ENCODE measurements around the gene SMARCC2. TPM values are rescaled to one million over a fixed set of nuclear protein-coding genes. Genes with fewer than 3 reads are reported as not detected.

SMARCC2 gene
- total RNA-seq, 1 donor from 2014 or later = 33.7 TPM

- TF ChIP-seq, protein P1, sequence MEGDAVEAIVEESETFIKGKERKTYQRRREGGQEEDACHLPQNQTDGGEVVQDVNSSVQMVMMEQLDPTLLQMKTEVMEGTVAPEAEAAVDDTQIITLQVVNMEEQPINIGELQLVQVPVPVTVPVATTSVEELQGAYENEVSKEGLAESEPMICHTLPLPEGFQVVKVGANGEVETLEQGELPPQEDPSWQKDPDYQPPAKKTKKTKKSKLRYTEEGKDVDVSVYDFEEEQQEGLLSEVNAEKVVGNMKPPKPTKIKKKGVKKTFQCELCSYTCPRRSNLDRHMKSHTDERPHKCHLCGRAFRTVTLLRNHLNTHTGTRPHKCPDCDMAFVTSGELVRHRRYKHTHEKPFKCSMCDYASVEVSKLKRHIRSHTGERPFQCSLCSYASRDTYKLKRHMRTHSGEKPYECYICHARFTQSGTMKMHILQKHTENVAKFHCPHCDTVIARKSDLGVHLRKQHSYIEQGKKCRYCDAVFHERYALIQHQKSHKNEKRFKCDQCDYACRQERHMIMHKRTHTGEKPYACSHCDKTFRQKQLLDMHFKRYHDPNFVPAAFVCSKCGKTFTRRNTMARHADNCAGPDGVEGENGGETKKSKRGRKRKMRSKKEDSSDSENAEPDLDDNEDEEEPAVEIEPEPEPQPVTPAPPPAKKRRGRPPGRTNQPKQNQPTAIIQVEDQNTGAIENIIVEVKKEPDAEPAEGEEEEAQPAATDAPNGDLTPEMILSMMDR (IDR thresholded peaks at IDR 0.05; ENCODE audit: insufficient read depth, low read length, poor library complexity, severe bottlenecking) = no peak
- DNase-seq (ENCODE audit: low read depth) = no peak
- H3K4me3 ChIP-seq (ENCODE audit: low read depth, low read length) = peak overlapping the region; percentile 59
Measured at GRCh38 chr12:56220611-56221231, 31.4 kb upstream of the SMARCC2 start.

DNA sequence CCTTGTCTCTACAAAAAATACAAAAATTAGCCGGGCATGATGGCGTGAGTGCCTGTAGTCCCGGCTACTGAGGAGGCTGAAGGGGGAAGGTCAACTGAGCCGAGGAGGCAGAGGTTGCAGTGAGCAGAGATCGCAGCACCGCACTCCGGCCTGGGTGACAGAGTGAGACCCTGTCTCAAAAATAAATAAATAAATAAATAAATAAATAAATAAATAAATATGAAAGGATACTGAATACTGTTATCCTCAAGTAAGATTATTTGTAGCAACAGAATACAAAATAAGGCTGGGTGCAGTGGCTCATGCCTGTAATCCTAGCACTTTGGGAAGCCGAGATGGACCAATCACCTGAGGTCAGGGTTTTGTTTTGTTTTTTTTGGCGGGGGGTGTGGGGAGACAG is 30.6 kb upstream of the SMARCC2 start:
- no peak for DNase-seq (ENCODE audit: low read depth)
- Histone ChIP-seq H3K27me3 (ENCODE audit: control insufficient read depth, insufficient read depth, low read length) (no peaks in the 10 kb centered on the region), H3K36me3 (ENCODE audit: control insufficient read depth, insufficient read depth, low read length) (peaks cover 2% of the 10 kb centered on the region), H3K4me3 (ENCODE audit: low read depth, low read length) (no peak overlapping the region)
- TF ChIP-seq, protein P1 (IDR thresholded peaks at IDR 0.05; ENCODE audit: insufficient read depth, low read length, poor library complexity, severe bottlenecking) = no peak

More at GRCh38 chr12:56220611-56221231, 31.4 kb upstream of the SMARCC2 start:
- H3K36me3 ChIP-seq (ENCODE audit: control insufficient read depth, insufficient read depth, low read length) = peaks cover 2% of the 10 kb centered on the region
- no peaks in the 10 kb centered on the region for H3K27me3 ChIP-seq (ENCODE audit: control insufficient read depth, insufficient read depth, low read length)

DNA sequence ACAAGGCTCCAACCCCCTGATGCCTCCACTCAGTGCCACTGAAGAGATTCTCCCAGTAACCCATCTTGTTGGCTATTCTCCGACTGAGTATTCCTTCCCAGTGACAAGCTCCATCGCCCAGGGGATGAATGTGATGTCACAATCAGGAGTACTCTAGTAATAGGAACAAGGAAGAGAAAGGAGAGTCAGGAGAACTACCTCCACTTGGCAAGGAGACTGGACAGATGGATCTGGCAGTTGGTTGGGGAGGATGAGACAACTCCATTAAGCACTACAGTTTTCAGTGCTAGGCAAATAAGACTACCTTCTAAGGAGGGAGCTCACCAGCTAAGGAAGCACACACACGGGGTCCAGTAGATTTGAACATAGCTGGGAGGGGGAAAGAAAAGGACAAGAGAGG is 27.2 kb upstream of the SMARCC2 start:
- DNase-seq (ENCODE audit: low read depth) = no peak
- H3K4me3 ChIP-seq (ENCODE audit: low read depth, low read length) = no peak overlapping the region
- H3K36me3 ChIP-seq (ENCODE audit: control insufficient read depth, insufficient read depth, low read length) = peaks cover 4% of the 10 kb centered on the region
- TF ChIP-seq, protein P1 (IDR thresholded peaks at IDR 0.05; ENCODE audit: insufficient read depth, low read length, poor library complexity, severe bottlenecking) = no peak
- H3K27me3 ChIP-seq (ENCODE audit: control insufficient read depth, insufficient read depth, low read length) = no peaks in the 10 kb centered on the region

DNA sequence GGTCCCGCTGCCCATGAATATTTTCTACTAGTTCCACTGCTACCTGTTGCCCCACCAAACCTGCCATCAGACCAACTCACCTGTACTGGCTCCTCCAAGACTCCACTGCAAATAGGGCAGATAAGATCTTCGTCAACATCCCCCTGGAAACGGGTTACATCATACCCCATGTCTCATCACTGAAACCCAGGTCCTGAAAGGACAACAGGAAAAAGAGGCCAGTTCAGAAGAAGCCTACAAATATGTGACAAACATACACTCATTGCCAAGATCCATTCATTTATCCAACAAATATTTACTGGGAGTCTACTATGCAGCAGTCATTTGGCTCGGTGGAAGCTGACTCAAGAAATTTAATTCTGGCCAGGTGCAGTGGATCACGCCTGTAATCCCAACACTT is 24.6 kb upstream of the SMARCC2 start:
- Histone ChIP-seq H3K36me3 (ENCODE audit: control insufficient read depth, insufficient read depth, low read length) (peaks cover 7% of the 10 kb centered on the region), H3K27me3 (ENCODE audit: control insufficient read depth, insufficient read depth, low read length) (no peaks in the 10 kb centered on the region), H3K4me3 (ENCODE audit: low read depth, low read length) (no peak overlapping the region)
- TF ChIP-seq, protein P1 (IDR thresholded peaks at IDR 0.05; ENCODE audit: insufficient read depth, low read length, poor library complexity, severe bottlenecking) = no peak
- no peak for DNase-seq (ENCODE audit: low read depth)

DNA sequence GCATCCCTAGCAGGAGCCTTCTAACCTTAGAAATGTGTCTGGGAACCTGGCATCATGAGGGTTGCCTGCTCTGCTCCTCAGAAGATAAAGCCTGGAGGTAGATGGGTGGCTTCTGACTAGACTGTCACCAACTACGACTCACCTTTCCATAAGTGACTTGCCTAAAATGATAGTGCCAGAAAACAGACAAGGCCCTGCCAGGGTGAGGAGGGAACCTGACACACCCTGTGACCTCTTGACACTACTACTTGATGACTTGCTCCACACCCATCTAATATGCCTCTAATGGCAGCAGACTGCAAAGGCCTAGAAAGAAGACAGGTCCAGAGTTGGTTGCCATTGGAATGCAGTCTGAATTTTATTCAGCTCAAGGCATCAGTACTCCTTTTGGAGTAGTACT is 23.1 kb upstream of the SMARCC2 start:
- TF ChIP-seq, protein P1 (IDR thresholded peaks at IDR 0.05; ENCODE audit: insufficient read depth, low read length, poor library complexity, severe bottlenecking) = no peak
- H3K36me3 ChIP-seq (ENCODE audit: control insufficient read depth, insufficient read depth, low read length) = peaks cover 5% of the 10 kb centered on the region
- no peak overlapping the region for H3K4me3 ChIP-seq (ENCODE audit: low read depth, low read length)
- H3K27me3 ChIP-seq (ENCODE audit: control insufficient read depth, insufficient read depth, low read length) = no peaks in the 10 kb centered on the region
- no peak for DNase-seq (ENCODE audit: low read depth)

- TF ChIP-seq, protein P1 (IDR thresholded peaks at IDR 0.05; ENCODE audit: insufficient read depth, low read length, poor library complexity, severe bottlenecking) = no peak
- DNase-seq (ENCODE audit: low read depth) = no peak
- Histone ChIP-seq H3K4me3 (ENCODE audit: low read depth, low read length) (no peak overlapping the region), H3K27me3 (ENCODE audit: control insufficient read depth, insufficient read depth, low read length) (no peaks in the 10 kb centered on the region), H3K36me3 (ENCODE audit: control insufficient read depth, insufficient read depth, low read length) (peaks cover 9% of the 10 kb centered on the region)
Measured at GRCh38 chr12:56208006-56208405, 18.7 kb upstream of the SMARCC2 start.
